HEK293 (cell line): ENCODE measurements around the gene MYO9B.

Experiments used
- CTCF ChIP-seq: fragments of 450-650 bp; formaldehyde crosslinking; IDR thresholded peaks from 2 replicates; pipeline ENCODE4 v1.5.1; 2016; ENCODE audit warnings: missing biosample characterization, missing genetic modification characterization
- ZNF138 ChIP-seq: fragments of 450-650 bp; formaldehyde crosslinking; IDR thresholded peaks from 2 replicates; pipeline ENCODE4 v1.5.1; 2016; ENCODE audit warnings: missing biosample characterization, missing genetic modification characterization, borderline replicate concordance
- TF ChIP-seq, protein P1 (sequence below): fragments of 450-650 bp; formaldehyde crosslinking; IDR thresholded peaks from 2 replicates; pipeline ENCODE4 v1.5.1; 2016; ENCODE audit warnings: missing biosample characterization, missing genetic modification characterization

GRCh38 chr19:17220207-17220758, 144.7 kb downstream of the MYO9B start:
- no peak for TF ChIP-seq CTCF (tag by site-specific recombination)
- TF ChIP-seq ZNF138 (tag by site-specific recombination) = no peak
- TF ChIP-seq, protein P1, sequence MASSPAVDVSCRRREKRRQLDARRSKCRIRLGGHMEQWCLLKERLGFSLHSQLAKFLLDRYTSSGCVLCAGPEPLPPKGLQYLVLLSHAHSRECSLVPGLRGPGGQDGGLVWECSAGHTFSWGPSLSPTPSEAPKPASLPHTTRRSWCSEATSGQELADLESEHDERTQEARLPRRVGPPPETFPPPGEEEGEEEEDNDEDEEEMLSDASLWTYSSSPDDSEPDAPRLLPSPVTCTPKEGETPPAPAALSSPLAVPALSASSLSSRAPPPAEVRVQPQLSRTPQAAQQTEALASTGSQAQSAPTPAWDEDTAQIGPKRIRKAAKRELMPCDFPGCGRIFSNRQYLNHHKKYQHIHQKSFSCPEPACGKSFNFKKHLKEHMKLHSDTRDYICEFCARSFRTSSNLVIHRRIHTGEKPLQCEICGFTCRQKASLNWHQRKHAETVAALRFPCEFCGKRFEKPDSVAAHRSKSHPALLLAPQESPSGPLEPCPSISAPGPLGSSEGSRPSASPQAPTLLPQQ (tag by site-specific recombination) = no peak
